Omental fat pad (tissue), 4 donors: ENCODE results near the gene AK9. TPM values are rescaled to one million over a fixed set of nuclear protein-coding genes. Genes with fewer than 3 reads are reported as not detected.

Source experiments
- ATAC-seq: fragments of 150-250 bp; one replicate; pipeline ENCODE4 v1.9.1; 2016; ENCODE audit warnings: mild to moderate bottlenecking, moderate library complexity; ENCODE audit not compliant: low FRiP score
- DNase-seq: peaks from one replicate; pipeline ENCODE4 v3.0.0-alpha.2; 2019; ENCODE audit warnings: low spot score
- total RNA-seq, 4 donors: library from RNA; depleted of rRNA; stranded (reverse); fragments of >200 nt; gene quantifications; one replicate each; pipeline ENCODE4 v1.1.0, GENCODE V29; 2016
- TF ChIP-seq, protein P1 (sequence below), 3 donors: fragments of 450-650 bp; IDR thresholded peaks; one replicate each; pipeline ENCODE4 v1.5.1; 2016 to 2017; ENCODE audit warnings: antibody characterized with exemption in 3 of 3, mild to moderate bottlenecking in 3 of 3, moderate library complexity in 2 of 3

The AK9 gene
- total RNA-seq, 4 donors from 2014 or later, result 5.4 to 14.8 (median 8.2) TPM

DNA sequence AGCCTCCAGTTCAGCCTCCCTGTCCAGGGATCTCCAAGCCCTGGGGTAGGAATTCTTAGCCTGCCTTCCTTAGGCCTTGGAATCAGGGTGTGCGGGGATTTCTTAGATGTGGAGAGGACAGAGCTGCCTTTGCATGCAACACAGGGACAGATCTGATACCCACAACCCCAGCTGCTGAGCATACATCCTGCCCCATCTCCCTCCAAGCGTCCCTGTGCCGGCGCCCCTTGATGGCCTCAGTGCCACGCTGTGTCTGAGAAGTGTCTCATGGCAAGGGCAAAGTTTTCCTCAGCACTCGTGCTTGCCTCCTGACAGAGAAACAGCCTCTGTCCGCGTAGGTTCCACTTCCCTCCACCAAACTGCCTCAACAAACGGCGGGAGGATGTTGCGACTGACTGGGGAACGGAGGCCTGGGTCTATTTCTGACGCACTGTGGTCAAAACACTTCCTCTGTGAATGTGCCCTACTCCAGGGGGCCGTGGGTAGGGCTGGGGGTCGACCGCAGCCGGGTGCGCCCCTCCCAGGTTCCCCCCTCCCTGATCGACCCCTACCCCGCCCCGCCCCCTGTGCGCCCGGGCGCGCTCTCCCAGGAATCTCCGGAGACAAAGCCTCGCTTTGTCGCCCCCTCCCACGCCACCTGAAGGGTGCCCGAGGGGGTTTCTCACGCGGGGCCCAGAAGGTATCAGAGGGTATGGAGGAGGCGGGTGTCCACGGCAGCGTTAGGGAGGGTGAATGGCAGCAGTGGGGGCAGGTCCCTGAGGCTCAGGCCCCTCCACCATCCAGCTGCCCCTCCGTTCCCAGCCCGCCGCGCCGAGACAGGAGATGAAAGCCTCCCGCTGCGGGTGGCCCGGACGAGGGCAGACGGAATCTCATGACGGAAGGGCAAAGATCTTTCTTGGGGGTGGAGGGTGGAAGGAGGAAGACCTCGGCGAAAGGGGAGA lies 236.2 kb downstream of the AK9 start:
- TF ChIP-seq, protein P1, sequence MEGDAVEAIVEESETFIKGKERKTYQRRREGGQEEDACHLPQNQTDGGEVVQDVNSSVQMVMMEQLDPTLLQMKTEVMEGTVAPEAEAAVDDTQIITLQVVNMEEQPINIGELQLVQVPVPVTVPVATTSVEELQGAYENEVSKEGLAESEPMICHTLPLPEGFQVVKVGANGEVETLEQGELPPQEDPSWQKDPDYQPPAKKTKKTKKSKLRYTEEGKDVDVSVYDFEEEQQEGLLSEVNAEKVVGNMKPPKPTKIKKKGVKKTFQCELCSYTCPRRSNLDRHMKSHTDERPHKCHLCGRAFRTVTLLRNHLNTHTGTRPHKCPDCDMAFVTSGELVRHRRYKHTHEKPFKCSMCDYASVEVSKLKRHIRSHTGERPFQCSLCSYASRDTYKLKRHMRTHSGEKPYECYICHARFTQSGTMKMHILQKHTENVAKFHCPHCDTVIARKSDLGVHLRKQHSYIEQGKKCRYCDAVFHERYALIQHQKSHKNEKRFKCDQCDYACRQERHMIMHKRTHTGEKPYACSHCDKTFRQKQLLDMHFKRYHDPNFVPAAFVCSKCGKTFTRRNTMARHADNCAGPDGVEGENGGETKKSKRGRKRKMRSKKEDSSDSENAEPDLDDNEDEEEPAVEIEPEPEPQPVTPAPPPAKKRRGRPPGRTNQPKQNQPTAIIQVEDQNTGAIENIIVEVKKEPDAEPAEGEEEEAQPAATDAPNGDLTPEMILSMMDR (IDR thresholded peaks at IDR 0.05), result no peak
- ATAC-seq (no peak), DNase-seq (no peak)

GRCh38 chr6:109453594-109454495 lies 237.2 kb downstream of the AK9 start:
- ATAC-seq (no peak), DNase-seq (no peak)
- TF ChIP-seq, protein P1 (IDR thresholded peaks at IDR 0.05), result no peak

- DNase-seq (no peak), ATAC-seq (no peak)
- TF ChIP-seq, protein P1 (IDR thresholded peaks at IDR 0.05), result no peak
These were observed 237.8 kb downstream of the AK9 start for GRCh38 chr6:109453156-109453555.

DNA sequence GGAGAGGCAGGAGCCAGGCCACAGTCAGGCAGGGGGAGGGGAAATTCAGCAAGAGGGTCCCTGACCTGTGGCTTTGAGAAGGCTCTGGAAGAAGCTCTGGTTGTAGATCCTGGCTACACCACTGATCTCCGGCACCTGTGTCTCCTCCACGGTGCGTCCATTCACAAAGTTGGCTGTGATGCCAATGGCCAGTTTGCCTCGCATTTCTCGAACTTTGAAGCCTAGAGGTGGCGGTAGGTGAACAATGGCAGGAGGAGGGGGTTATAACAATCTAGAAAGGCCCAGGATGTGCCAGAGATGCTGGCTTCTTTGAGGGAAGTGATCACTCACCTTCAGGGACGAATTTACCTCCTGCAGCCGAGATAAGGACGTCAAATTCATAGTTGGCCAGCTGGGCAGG lies 238.8 kb downstream of the AK9 start:
- DNase-seq (no peak), ATAC-seq (no peak)
- TF ChIP-seq, protein P1 (IDR thresholded peaks at IDR 0.05), result no peak

DNA sequence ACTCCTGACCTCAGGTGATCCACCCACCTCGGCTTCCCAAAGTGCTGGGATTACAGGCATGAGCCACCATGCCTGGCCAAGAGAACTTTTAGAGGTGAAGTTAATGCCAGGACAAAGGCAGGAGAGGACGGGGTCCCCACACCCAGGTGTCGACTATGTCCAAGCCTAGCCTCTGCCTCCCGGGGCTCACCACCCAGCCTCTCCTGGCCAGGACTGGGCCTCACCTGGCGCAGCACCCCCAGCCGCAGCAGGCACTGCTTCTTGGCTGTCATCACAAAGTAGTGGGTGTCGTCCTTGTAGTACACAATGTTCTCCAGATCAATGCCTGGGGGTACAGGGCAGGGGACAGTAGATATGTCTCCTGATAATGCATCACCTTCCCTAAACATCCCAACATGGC lies 239.6 kb downstream of the AK9 start:
- TF ChIP-seq, protein P1 (IDR thresholded peaks at IDR 0.05), result no peak
- no peak for ATAC-seq

GRCh38 chr6:109450801-109451200 lies 240.2 kb downstream of the AK9 start:
- ATAC-seq (no peak), DNase-seq (no peak)
- TF ChIP-seq, protein P1 (IDR thresholded peaks at IDR 0.05), result no peak

More for the DNA sequence above, 239.6 kb downstream of the AK9 start:
- no peak for DNase-seq
